ENCODE results near the gene ACSS3. TPM values are rescaled to one million over a fixed set of nuclear protein-coding genes. Genes with fewer than 3 reads are reported as not detected.

The ACSS3 gene
- total and polyA plus RNA-seq, 2 of the 8 experiments (the other 6 are each of a cell fraction or from before 2014, with no cell fraction given): 14.4 to 24.0 TPM

- no peak for TF ChIP-seq EP300 (IDR thresholded peaks at IDR 0.05; ENCODE audit: borderline replicate concordance in 1 of 2, low read depth in 2 of 2, low read length in 2 of 2)
- TF ChIP-seq CHD2 (IDR thresholded peaks at IDR 0.05; ENCODE audit: low read length): no peak
- no peak for TF ChIP-seq GABPA (IDR thresholded peaks at IDR 0.05; ENCODE audit: borderline replicate concordance, insufficient read depth, low read length)
Measured at GRCh38 chr12:81120961-81121360, 43.1 kb downstream of the ACSS3 start (continued).

Data from H1 (cell line).